NCI-H460 (cell line): ENCODE measurements around the gene CFAP74. TPM values are rescaled to one million over a fixed set of nuclear protein-coding genes. Genes with fewer than 3 reads are reported as not detected.
"Not testable (repeated sequence)": the region's sequence is repeated elsewhere in the genome, so short reads cannot be mapped to it uniquely, and the experiment has no call there.

Source experiments
- DNase-seq: peaks from one replicate; pipeline ENCODE4 v3.0.0-alpha.2; 2016; ENCODE audit warnings: low read depth; ENCODE audit errors: extremely low read depth
- total RNA-seq: library from RNA; depleted of rRNA; stranded (reverse); fragments of >200 nt; shearing (Covaris generic); gene quantifications from 2 replicates; pipeline ENCODE4 v1.2.3, GENCODE V29; 2014

CFAP74 gene
- total RNA-seq, 1 experiment from 2014 or later = not detected

DNA sequence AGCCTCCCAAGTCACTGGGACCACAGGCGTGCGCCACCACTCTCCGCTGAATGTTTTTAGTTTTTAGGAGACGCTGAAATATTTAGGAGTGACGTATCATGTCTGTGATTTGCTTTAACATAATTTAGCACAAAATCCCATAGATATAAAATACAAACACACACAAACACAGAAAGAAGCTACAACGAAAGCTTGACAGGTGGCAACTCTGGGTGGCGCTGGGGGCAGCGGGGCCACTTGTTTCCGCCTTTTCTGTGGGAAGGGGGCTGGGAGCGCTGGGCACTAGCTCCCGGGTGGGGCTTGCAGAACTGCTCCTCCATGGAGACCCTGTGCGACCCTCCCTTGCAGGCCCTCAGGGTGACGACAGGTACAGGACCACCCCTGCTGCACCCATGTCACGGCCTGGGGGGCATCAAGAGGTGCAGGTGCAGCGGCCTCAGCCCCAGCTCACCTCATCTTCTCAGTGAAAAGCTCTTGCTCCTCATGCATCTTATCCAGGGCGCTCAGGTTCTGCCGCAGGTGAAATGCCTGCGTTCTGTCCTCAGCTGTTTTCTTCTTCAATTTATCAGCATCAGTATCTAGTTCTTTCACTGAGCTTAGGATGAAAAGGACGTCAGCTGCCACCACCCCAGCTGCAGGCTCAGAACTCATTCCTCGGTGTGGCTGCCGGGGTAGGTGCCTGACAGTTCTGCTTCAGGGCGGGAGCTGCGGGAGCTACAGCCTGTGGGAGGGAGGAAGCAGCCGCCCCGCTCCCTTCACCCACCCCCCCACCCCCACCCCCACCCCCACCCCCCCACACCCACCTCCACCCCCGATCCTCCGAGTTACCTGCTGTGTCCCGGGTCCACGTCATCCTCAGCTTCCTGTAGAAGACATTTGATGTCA lies 15.3 kb downstream of the CFAP74 start:
- no peak for DNase-seq

DNA sequence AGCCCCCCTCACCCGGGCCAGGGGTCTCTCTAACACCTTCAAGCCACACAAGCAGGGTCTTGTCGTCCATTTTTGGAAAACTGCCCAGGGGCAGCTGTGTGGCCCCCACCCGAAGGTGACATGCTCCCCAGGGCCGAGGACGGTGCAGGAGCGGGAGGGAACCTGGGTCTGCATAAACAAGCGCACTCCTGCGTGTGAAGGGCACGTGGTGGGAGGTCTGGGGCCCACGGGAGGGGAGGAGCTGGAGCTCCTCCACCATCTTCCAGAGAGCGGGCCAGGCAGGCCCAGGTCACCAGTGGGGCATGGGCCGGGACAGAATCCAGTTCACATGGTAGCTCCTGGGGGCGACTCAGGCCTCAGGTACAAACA lies 16.5 kb downstream of the CFAP74 start:
- no peak for DNase-seq

DNA sequence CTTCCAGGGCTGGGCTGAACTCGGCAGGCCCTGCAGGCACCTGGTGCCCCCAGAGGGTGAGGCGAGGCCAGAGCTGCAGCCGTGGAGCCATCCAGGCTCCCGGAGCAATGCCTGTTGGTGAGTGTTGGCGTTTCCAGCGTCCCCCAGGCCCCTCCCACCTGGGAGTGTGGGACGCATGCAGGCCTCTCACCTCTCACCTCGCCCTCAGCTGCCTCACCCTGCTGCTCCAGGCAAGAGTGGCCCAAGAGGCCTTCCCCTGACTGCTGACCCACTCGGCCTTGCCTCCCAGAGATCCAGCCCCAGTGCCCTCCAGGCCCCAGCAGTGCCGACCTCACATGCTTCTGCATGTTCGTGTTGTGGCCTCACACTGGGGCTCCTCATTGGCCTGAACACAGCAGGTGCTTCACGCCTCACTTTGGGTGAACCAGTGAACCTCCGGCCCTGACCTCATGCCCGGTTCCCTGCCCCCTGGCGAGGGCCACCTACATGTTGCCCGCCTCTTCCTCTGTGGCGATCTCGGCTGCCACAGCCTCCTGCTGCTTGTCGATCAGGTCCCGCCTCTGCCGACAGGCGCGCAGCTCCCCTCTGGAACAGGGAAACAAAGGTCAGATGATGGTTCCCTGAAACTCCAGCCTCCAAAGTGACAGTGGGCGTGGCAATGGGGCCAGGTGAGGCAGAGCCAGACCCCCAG lies 17.0 kb downstream of the CFAP74 start:
- no peak for DNase-seq

DNA sequence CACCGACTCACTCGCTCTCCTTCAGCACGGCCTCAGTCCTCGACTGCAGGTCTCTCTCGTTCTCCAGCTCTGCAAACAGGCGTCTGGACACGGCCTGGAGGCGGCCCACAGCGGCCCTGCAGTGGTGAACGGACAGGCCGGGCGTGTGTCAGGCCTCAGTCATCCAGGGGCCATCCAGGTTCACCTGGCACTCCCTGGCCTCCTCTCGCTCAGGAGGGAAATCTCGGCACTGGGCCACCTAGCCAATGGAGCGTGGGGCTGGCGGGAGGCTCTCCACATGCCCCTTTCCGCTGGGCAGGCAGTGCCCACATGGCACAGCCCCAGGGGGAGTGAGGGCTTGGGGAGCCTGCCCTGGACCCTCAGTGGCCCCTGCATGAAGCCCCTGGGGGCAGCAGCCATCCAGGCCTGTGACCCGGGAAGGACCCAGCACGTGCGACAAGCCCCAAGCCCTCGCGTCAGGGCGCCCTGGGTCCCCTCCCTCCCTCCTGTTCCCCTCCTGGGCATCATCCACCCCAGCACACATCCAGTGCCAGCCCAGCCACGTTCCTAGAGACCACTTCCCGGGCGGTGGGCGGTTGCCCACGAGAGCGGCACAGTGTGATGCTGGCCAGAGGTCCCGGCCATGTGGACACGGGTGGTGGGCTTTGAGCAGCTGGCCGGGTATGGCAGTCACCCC lies 18.1 kb downstream of the CFAP74 start:
- no peak for DNase-seq

DNA sequence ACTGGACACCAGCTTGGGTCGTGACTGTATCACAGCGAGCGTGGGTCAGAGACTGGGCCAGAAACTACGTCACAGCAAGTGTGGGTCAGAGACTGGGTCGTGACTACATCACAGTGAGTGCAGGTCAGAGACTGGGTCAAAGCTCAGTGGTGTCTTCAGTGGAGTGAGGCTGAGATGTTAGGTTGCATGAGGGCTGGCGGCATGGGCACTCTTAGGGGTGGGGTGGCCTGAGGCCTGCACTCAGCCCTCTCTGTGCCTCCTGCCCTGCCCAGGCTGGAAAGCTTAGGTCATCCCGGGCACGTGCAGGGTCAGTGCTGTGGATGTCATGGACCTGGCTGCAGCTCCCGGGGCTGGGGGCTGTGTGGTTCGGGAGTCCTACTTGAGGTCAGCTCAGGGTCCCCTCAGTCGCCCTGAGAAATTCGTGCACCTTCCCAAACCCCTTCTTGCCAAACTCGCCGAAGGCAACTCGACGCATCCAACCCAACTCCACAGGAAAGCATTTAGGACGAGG lies 19.0 kb downstream of the CFAP74 start:
- DNase-seq = no peak

DNA sequence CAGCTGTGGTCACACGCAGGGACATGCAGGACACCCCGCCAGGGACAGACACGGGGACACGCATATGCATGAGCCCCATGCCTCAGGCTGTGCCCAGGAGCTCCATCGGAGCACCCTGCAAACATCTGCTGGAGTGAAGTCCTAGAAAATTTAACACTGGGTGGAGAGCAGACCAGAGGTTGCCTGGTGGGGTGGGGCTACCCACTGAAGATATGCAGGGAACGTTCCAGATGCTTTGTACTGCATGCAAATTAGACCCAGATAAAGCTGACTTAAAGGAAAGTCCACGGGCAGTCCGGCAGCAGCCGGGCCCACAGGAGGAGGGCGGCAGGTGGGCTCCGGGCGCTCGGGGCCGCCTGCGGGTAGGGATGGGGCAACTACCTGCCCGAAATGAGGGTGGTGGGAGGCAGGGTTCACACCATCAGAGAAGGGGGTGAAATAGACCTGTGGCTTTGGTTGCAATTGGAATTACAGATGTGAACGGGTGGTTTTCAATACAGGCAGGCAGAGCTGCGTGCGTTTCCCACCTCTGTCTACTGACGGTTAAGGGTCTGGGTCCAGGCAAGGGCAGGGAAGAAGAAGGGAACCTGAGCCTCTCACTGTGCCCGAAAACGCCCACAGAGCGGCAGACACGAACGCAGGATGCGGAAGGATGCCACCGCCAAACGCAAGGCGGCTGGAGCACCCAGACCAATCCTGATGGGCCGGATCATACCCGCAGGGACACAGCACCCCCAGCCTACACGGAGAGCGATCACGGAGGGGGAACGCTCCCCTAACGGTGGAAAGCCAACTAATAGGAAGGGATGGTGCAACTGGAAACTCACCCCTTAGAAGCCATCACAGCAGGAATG lies 21.0 kb downstream of the CFAP74 start:
- no peak for DNase-seq

DNA sequence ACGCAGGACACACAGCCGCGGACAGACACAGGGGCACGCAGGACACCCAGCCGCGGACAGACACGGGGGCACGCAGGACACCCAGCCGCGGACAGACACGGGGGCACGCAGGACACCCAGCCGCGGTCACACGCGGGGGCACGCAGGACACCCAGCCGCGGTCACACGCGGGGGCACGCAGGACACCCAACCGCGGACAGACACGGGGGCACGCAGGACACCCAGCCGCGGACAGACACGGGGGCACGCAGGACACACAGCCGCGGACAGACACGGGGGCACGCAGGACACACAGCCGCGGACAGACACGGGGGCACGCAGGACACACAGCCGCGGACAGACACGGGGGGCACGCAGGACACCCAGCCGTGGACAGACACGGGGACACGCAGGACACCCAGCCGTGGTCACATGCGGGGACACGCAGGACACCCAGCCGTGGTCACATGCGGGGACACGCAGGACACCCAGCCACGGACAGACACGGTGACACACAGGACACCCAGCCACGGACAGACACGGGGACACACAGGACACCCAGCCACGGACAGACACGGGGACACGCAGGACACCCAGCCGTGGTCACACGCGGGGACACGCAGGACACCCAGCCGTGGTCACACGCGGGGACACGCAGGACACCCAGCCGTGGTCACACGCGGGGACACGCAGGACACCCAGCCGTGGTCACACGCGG lies 21.8 kb downstream of the CFAP74 start:
- not testable (repeated sequence) for DNase-seq

DNA sequence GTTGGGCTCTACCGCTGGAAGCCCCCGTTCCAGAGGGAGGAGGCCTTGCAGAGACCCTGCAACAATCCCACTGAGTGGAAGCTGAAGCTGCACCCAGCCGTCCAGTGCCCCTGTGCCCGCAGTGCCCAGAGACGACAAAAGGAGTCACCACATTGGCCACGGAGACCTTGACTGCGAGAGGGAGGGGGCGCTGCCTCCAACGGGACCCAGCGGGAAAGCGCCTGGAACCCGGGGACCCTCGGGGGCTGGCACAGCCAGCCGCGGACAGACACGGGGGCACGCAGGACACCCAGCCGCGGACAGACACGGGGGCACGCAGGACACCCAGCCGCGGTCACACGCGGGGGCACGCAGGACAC lies 22.5 kb downstream of the CFAP74 start:
- no peak for DNase-seq

DNA sequence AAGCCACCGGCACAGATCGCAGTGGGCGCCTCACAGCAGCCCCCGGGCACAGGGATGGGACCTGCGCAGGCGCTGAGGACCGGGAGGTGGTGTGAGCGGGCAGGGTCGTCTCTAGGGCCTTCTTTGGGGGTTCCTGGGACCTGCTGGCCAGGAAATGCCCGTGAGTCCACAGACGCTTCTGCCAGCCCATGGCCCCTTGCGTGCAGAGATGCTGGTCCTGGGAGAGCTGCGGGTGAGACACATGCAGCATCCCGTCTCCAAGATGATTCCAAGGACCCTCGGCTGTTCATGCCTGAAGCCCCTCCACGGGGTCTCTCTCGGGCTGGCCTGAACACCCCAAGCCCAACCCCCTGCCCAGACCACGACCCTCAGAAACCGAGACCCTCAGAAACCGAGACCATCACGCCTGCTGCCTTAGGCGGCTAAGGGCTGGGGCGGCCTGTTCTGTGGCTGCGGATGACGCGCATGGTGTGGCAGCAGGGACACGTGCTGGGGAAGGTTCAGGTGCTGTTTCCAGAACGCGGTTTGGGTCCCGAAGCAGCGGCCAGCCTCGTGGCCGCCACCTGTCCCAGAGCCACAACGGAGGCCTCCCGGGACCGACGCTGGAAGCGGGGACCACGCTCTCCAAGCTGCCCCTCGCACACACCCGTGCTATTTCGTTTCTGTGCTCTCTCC lies 23.0 kb downstream of the CFAP74 start:
- no peak for DNase-seq

DNA sequence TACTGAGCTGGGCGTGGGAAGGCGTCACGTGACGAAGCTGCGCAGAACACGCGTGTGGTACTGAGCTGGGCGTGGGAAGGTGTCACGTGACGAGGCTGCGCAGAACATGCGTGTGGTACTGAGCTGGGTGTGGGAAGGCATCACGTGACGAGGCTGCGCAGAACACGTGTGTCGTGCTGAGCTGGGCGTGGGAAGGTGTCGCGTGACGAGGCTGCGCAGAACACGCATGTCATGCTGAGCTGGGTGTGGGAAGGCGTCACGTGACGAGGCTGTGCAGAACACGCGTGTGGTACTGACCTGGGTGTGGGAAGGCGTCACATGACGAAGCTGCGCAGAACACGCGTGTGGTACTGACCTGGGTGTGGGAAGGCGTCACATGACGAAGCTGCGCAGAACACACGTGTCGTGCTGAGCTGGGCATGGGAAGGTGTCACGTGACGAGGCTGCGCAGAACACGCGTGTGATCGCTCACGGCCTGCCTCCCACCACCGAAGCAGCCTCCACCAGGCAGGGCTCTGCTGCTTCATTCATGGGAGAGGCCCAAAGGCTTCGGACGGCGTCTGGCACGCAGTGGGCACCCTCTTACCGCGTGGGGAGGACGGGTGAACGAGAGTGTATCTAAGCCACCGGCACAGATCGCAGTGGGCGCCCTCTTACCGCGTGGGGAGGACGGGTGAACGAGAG lies 24.0 kb downstream of the CFAP74 start:
- no peak for DNase-seq

DNA sequence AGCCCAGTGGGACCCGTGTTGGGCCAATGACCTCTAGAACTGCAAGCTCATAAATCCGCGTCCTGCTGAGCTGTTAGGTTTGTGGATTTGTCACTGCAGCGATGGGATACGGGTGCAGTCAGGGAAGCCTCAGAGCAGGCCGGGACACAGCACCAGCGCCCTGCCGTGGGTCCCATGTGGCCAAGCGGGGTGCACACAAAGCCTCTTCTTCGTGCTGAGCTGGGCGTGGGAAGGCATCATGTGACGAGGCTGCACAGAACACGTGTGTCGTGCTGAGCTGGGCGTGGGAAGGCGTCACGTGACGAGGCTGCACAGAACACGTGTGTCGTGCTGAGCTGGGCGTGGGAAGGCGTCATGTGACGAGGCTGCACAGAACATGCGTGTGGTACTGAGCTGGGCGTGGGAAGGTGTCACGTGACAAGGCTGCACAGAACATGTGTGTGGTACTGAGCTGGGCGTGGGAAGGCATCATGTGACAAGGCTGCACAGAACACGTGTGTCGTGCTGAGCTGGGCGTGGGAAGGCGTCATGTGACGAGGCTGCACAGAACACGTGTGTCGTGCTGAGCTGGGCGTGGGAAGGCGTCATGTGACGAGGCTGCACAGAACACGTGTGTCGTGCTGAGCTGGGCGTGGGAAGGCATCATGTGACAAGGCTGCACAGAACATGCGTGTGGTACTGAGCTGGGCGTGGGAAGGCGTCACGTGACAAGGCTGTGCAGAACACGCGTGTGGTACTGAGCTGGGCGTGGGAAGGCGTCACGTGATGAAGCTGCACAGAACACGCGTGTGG lies 24.7 kb downstream of the CFAP74 start:
- not testable (repeated sequence) for DNase-seq

DNA sequence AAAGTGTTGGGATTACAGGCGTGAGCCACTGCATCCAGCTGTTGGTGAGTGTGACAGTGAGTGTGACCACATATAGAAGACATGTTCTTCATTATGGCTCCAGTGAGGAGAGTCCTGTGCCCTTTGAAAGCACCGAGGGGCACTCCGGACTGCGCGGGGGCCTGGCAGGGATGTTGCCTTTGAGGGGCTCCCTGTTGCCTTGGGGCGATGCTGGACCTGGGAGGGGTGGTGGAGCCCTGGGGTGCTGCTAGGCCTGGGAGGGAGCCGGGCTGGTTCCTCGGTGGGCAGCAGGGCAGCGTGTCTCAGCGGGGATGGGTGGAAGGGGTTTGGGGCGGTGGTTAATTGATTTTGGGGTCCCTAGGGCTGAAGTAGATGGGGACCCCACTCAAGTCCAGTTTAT lies 25.5 kb downstream of the CFAP74 start:
- DNase-seq = no peak

DNA sequence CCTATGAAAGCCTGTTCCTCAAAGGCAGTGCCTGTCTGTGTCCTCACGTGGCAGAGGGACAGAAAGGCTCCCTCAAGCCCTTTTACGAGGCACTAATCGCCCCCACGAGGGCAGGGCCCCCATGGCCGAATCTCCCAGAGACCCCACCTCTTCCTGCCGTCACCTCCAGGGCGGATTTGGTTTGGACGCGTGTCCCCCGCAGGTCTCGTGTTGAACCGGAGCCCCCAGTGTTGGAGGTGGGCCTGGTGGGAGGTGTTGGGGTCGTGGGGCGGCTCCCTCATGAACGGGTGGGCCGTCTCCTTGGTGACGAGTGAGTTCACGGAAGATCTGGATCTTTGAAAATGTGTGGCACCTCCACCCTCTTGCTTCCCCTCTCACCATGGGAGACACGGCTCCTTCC lies 27.6 kb downstream of the CFAP74 start:
- no peak for DNase-seq

DNA sequence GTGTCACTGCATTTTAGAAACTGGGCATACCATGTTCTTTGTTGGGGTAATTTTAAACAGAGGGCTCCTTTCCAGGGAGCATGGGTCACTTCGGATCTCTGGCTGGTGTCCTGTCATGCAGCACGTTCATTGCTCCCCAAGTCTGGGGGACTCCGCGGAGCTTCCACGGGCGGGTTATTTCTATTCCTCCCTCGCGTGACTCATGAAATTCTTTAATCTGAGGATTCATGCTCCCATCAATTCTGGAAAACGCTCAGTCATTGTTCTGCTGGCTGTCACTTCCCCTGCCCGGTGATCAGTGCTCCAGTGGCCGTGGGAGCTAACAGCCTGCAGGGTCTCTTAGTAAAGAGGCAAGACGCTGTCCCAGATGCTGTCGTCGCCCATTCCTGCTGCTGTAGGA lies 28.1 kb downstream of the CFAP74 start:
- DNase-seq = no peak

DNA sequence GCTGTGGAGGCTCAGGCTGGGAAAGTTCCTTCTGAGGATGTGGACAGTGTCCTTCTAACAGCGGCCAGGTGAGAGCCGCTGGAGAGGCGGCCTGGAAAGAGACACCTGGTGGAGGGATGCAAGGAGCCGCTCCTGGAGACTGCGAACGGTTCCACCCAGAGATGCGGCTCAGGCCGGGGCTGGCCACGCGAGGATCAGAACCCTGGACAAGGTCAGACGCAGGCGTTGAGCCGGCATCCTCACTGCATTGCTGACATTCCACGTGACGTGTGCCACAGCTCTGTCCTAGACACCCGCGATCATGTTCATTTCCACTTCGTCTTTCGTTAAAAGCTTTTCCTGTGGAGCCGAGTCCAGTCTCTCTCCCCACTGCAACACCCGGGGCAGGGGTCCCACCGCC lies 28.8 kb downstream of the CFAP74 start:
- DNase-seq = no peak

DNA sequence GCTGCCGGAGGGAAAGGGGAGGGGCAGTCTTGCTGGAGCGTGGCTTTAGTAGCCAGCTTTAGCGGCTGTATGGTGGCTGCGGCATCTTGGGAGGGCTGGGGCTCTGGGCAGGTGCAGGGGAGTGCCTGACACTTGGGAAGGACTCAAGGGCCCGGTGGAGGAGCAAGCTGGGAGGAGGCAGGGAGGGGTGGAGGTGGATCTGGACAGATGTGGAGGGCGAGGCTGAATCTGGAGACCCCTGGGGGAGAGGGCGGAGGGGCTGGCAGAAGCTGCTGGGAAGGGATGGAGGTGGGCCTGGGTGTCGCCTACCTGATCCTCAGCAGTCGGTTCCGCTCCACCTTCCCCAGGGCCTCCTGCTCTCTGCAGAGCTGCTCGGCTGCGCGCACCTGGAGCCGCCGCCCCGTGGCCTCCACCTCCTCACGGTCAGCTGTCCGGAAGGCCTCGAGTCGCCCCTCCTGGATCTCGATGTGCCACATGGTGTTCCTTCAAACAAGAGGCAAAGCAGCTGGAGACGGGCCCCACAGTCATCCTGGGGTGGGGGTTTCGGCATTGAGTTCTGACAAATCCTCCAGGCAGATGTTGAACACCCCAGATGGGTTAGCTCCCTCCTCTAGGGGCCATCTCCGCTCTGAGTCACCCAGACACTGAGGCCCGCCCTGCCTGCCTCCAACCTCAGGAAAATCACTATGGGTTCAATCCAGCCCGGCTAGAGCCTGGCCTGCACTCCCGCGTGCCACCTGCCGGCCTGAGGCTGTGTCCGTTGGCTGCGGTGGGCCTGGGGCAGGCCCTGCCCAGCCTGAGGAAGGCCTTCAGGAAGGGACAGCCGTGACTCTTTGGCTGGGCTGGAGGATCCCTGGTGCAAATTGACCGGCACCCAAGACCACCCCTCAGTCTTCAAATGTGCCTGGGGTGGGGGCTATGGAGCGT lies 29.6 kb downstream of the CFAP74 start:
- DNase-seq = no peak
